H9 (cell line): ENCODE measurements around the gene ACAD9. TPM values are rescaled to one million over a fixed set of nuclear protein-coding genes. Genes with fewer than 3 reads are reported as not detected.

ENCODE experiments used
- DNase-seq: peaks from one replicate; pipeline ENCODE4 v3.0.0-alpha.2; 2017
- H2AFZ ChIP-seq: one replicate; pipeline ENCODE4 v1.6.1; 2013; ENCODE audit warnings: mild to moderate bottlenecking, low read length, control low read depth, moderate library complexity
- H2AK5ac ChIP-seq: 2 replicates; pipeline ENCODE4 v1.6.1; 2013; ENCODE audit warnings: low read length, control low read depth, mixed read lengths; ENCODE audit not compliant: insufficient read length
- H2BK120ac ChIP-seq: one replicate; pipeline ENCODE4 v1.6.1; 2013; ENCODE audit warnings: low read depth, mild to moderate bottlenecking, low read length, control low read depth, inconsistent platforms; ENCODE audit not compliant: poor library complexity, severe bottlenecking
- H2BK12ac ChIP-seq: 2 replicates; pipeline ENCODE4 v1.6.1; 2013; ENCODE audit warnings: low read length, control low read depth, mixed read lengths, low read depth; ENCODE audit not compliant: insufficient read length
- H2BK15ac ChIP-seq: 2 replicates; pipeline ENCODE4 v1.6.1; 2013; ENCODE audit warnings: low read depth, low read length, control low read depth
- H2BK20ac ChIP-seq: one replicate; pipeline ENCODE4 v1.6.1; 2013; ENCODE audit warnings: low read depth, mild to moderate bottlenecking, low read length, control low read depth, inconsistent platforms; ENCODE audit not compliant: poor library complexity, severe bottlenecking
- H2BK5ac ChIP-seq: 2 replicates; pipeline ENCODE4 v1.6.1; 2013; ENCODE audit warnings: low read length, control low read depth, mixed read lengths; ENCODE audit not compliant: insufficient read length
- H3K14ac ChIP-seq: 2 replicates; pipeline ENCODE4 v1.6.1; 2013; ENCODE audit warnings: low read length, control low read depth; ENCODE audit not compliant: insufficient read depth
- H3K18ac ChIP-seq: 2 replicates; pipeline ENCODE4 v1.6.1; 2013; ENCODE audit warnings: low read depth, mild to moderate bottlenecking, mixed read lengths, low read length, control low read depth; ENCODE audit not compliant: insufficient read length
- H3K23ac ChIP-seq: 2 replicates; pipeline ENCODE4 v1.6.1; 2013; ENCODE audit warnings: low read length, control low read depth, mixed read lengths, low read depth; ENCODE audit not compliant: insufficient read length
- H3K23me2 ChIP-seq: 2 replicates; pipeline ENCODE4 v1.6.1; 2013; ENCODE audit warnings: low read depth, mild to moderate bottlenecking, mixed read lengths, low read length, control low read depth; ENCODE audit not compliant: insufficient read length, poor library complexity, severe bottlenecking
- H3K27ac ChIP-seq: 2 replicates; pipeline ENCODE4 v1.5.1; 2013; ENCODE audit warnings: low read length, control low read depth, mixed read lengths, low read depth; ENCODE audit not compliant: insufficient read length
- H3K27me3 ChIP-seq: 2 replicates; pipeline ENCODE4 v1.6.1; 2013; ENCODE audit warnings: low read length, control low read depth, inconsistent platforms; ENCODE audit not compliant: insufficient read depth
- H3K4ac ChIP-seq: 2 replicates; pipeline ENCODE4 v1.6.1; 2013; ENCODE audit warnings: low read depth, mild to moderate bottlenecking, control low read depth, inconsistent platforms, low read length, moderate library complexity
- H3K4me1 ChIP-seq: 2 replicates; pipeline ENCODE4 v1.6.1; 2013; ENCODE audit warnings: low read length, control low read depth, inconsistent platforms; ENCODE audit not compliant: insufficient read depth
- H3K4me2 ChIP-seq: 2 replicates; pipeline ENCODE4 v1.6.1; 2013; ENCODE audit warnings: low read length, control low read depth, mixed read lengths; ENCODE audit not compliant: insufficient read length, insufficient read depth
- H3K56ac ChIP-seq: 2 replicates; pipeline ENCODE4 v1.6.1; 2013; ENCODE audit warnings: low read depth, mild to moderate bottlenecking, mixed read lengths, low read length, control low read depth; ENCODE audit not compliant: insufficient read length
- H3K79me1 ChIP-seq: 2 replicates; pipeline ENCODE4 v1.6.1; 2013; ENCODE audit warnings: low read depth, mild to moderate bottlenecking, moderate library complexity, low read length, control low read depth, inconsistent platforms; ENCODE audit not compliant: insufficient read depth, poor library complexity, severe bottlenecking
- H3K79me2 ChIP-seq: 2 replicates; pipeline ENCODE4 v1.6.1; 2013; ENCODE audit warnings: low read length, control low read depth, inconsistent platforms; ENCODE audit not compliant: insufficient read depth
- H3K9ac ChIP-seq: 2 replicates; pipeline ENCODE4 v1.6.1; 2013; ENCODE audit warnings: low read length, control low read depth, mixed read lengths; ENCODE audit not compliant: insufficient read length; ENCODE audit errors: extremely low read depth
- H3K9me3 ChIP-seq: one replicate; pipeline ENCODE4 v1.6.1; 2013; ENCODE audit warnings: low read depth, low read length, inconsistent platforms; ENCODE audit not compliant: control insufficient read depth
- H3T11ph ChIP-seq: one replicate; pipeline ENCODE4 v1.6.1; 2013; ENCODE audit warnings: mild to moderate bottlenecking, low read length, control low read depth, inconsistent platforms
- H4K20me1 ChIP-seq: one replicate; pipeline ENCODE4 v1.6.1; 2013; ENCODE audit not compliant: control insufficient read depth, insufficient read length, insufficient read depth
- H4K5ac ChIP-seq: 2 replicates; pipeline ENCODE4 v1.6.1; 2013; ENCODE audit warnings: low read depth, mild to moderate bottlenecking, mixed read lengths, low read length, control low read depth; ENCODE audit not compliant: insufficient read length
- H4K8ac ChIP-seq: replicated peaks from 2 replicates; pipeline ENCODE4 v1.6.1; 2013; ENCODE audit warnings: low read length, control low read depth, mixed read lengths, low read depth; ENCODE audit not compliant: insufficient read length
- H4K91ac ChIP-seq: 2 replicates; pipeline ENCODE4 v1.6.1; 2013; ENCODE audit warnings: low read depth, mild to moderate bottlenecking, moderate library complexity, mixed read lengths, low read length, control low read depth; ENCODE audit not compliant: insufficient read length
- H3K27ac Mint-ChIP-seq, 3 experiments: 2 replicates in 2 of 3; 3 replicates in 1 of 3; pipeline ENCODE4 v1.8.0; 2020 to 2021; ENCODE audit warnings: mixed read lengths in 3 of 3, mild to moderate bottlenecking in 1 of 3, moderate library complexity in 1 of 3
- H3K27me3 Mint-ChIP-seq: 2 replicates; pipeline ENCODE4 v1.8.0; 2021; ENCODE audit warnings: low read depth, mild to moderate bottlenecking, moderate library complexity, mixed read lengths
- H3K36me3 Mint-ChIP-seq, 3 experiments: 2 replicates in 2 of 3; 3 replicates in 1 of 3; pipeline ENCODE4 v1.8.0; 2020 to 2021; ENCODE audit warnings: low read depth in 3 of 3, mixed read lengths in 3 of 3; ENCODE audit not compliant: insufficient read depth in 1 of 3
- H3K4me1 Mint-ChIP-seq, 2 experiments: 2 replicates each; pipeline ENCODE4 v1.8.0; 2020; ENCODE audit warnings: mixed read lengths in 2 of 2
- H3K4me3 Mint-ChIP-seq, 2 experiments: 2 replicates in 1 of 2; 3 replicates in 1 of 2; pipeline ENCODE4 v1.8.0; 2020 to 2021; ENCODE audit warnings: mild to moderate bottlenecking in 2 of 2, mixed read lengths in 2 of 2, moderate library complexity in 1 of 2
- H3K9me3 Mint-ChIP-seq, 2 experiments: 2 replicates in 1 of 2; 3 replicates in 1 of 2; pipeline ENCODE4 v1.8.0; 2020; ENCODE audit warnings: mild to moderate bottlenecking in 2 of 2, mixed read lengths in 2 of 2, moderate library complexity in 1 of 2
- WGBS: extraction: QIAGEN DNeasy Blood & Tissue Kit; methylation state at CpG from one replicate; pipeline ENCODE4 v1.1.7; 2013; ENCODE audit warnings: missing lambda C conversion rate, low lambda C conversion rate, mixed read lengths; ENCODE audit not compliant: insufficient read length; ENCODE audit errors: extremely low coverage; 5-methylcytosine and 5-hydroxymethylcytosine counted together
- total RNA-seq: library from RNA; stranded (reverse); gene quantifications from 2 replicates; pipeline ENCODE4 v1.2.1, GENCODE V29; 2021
- TF ChIP-seq, protein P1 (sequence below): fragments of 200-600 bp; sonication (generic); conservative IDR thresholded peaks from 3 replicates; pipeline ENCODE4 v1.8.0; 2021; ENCODE audit warnings: antibody characterized with exemption, mild to moderate bottlenecking

Gene ACAD9
- total RNA-seq, 1 experiment from 2014 or later = 43.1 TPM

DNA sequence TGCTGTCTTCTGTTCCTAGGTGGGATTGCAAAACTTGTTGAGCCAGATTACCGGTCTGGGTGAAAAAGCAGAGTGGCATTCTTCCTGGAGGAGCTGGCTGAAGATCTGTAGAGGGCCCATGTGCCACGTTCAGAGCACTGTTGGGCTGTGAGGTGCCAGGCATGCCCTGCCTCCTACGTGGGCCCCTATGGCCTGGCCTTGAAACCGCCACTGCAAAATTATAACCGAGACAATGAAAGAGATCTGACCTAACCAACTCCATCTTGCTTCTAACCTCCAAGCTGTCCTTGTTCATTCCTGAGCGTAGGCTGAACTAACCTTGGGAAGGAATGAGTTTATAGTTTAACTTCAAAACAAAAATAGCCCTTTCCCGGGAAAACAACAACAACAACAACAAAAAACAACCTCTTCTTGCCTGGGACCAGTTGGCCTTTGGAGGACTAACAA lies 1.4 kb upstream of the ACAD9 start:
- Histone ChIP-seq H3K9ac (peak overlapping the region; percentile 96), H4K5ac (no peak overlapping the region), H4K91ac (no peak overlapping the region), H3K56ac (no peak overlapping the region), H2AK5ac (no peak overlapping the region), H3K18ac (no peak overlapping the region), H3K4me1 (no peaks in the 10 kb centered on the region; the same call in 1 of the 2 replicates), H3K23ac (no peak overlapping the region), H2BK12ac (peak overlapping the region; percentile 14), H2BK20ac (no peak overlapping the region), H3K14ac (no peak overlapping the region), H3K27ac (no peak overlapping the region), H3K27me3 (no peaks in the 10 kb centered on the region), H3K9me3 (no peaks in the 10 kb centered on the region), H4K8ac (no peak overlapping the region), H3K4ac (no peak overlapping the region), H2BK15ac (no peak overlapping the region), H3K79me2 (peaks cover 11% of the 10 kb centered on the region; the same call in 1 of the 2 replicates), H3K23me2 (peaks cover 13% of the 10 kb centered on the region), H3T11ph (no peak overlapping the region), H4K20me1 (no peaks in the 10 kb centered on the region), H3K79me1 (peaks cover 7% of the 10 kb centered on the region), H2BK120ac (no peak overlapping the region), H2AFZ (no peak overlapping the region), H2BK5ac (no peak overlapping the region), H3K4me2 (peak overlapping the region; percentile 95)
- Mint-ChIP-seq H3K27me3 (peaks cover 23% of the 10 kb centered on the region), H3K4me3 (peak overlapping the region; percentile 86 to 90), H3K9me3 (no peaks in the 10 kb centered on the region), H3K27ac (peak overlapping the region; percentile 37 to 99 (median 81); a peak in 6 of 7 replicates), H3K36me3 (peaks cover 2 to 12% (median 8%) of the 10 kb centered on the region in 3 experiments; a peak in 5 of 7 replicates), H3K4me1 (peaks cover 32 to 36% of the 10 kb centered on the region in 2 experiments)
- TF ChIP-seq, protein P1, sequence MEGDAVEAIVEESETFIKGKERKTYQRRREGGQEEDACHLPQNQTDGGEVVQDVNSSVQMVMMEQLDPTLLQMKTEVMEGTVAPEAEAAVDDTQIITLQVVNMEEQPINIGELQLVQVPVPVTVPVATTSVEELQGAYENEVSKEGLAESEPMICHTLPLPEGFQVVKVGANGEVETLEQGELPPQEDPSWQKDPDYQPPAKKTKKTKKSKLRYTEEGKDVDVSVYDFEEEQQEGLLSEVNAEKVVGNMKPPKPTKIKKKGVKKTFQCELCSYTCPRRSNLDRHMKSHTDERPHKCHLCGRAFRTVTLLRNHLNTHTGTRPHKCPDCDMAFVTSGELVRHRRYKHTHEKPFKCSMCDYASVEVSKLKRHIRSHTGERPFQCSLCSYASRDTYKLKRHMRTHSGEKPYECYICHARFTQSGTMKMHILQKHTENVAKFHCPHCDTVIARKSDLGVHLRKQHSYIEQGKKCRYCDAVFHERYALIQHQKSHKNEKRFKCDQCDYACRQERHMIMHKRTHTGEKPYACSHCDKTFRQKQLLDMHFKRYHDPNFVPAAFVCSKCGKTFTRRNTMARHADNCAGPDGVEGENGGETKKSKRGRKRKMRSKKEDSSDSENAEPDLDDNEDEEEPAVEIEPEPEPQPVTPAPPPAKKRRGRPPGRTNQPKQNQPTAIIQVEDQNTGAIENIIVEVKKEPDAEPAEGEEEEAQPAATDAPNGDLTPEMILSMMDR = no peak
- no CpG with 5 or more reads among the region's 7 CpGs for WGBS
- no peak for DNase-seq
